Panc1 (cell line): ENCODE measurements around the gene RABEP2. TPM values are rescaled to one million over a fixed set of nuclear protein-coding genes. Genes with fewer than 3 reads are reported as not detected.

ENCODE experiments used
- ATAC-seq: fragments of 200-7000 bp; cut with Tn5 transposase; 2 replicates; pipeline ENCODE4 v1.9.1; 2020; ENCODE audit warnings: mild to moderate bottlenecking, moderate library complexity
- BruUV-seq: library from RNA; stranded (reverse); fragments of 400-500 nt; replicated peaks from 2 replicates; lab custom pipeline; 2021; lab: Mats Ljungman, UMichigan
- CTCF ChIA-PET: fragments of 300-600 bp; sonication (Branson Sonifier 250); formaldehyde crosslinking; loops from one replicate; lab custom pipeline; 2022; ENCODE audit warnings: antibody characterized with exemption; lab: Charles Lee
- POLR2A ChIA-PET: fragments of 300-600 bp; sonication (Branson Sonifier 250); formaldehyde crosslinking; loops from one replicate; lab custom pipeline; 2022; ENCODE audit warnings: antibody characterized with exemption; lab: Charles Lee
- DNase-seq: peaks from one replicate; pipeline ENCODE4 v3.0.0-alpha.2; 2010; ENCODE audit warnings: low read depth, low spot score
- H3K27ac ChIP-seq: 2 replicates; pipeline ENCODE4 v1.5.1; 2011; ENCODE audit warnings: mild to moderate bottlenecking, low read length, inconsistent platforms
- H3K27me3 ChIP-seq: fragments of 200-500 bp; sonication (Bioruptor generic); 2 replicates; pipeline ENCODE4 v1.6.0; 2014; ENCODE audit warnings: low read length, inconsistent platforms; ENCODE audit not compliant: control insufficient read depth, insufficient read depth
- H3K36me3 ChIP-seq: fragments of 200-500 bp; sonication (Bioruptor generic); 2 replicates; pipeline ENCODE4 v1.5.1; 2014; ENCODE audit warnings: inconsistent platforms, mild to moderate bottlenecking, low read length, moderate library complexity; ENCODE audit not compliant: control insufficient read depth, insufficient read depth
- H3K4me1 ChIP-seq: 2 replicates; pipeline ENCODE4 v1.5.1; 2011; ENCODE audit warnings: inconsistent platforms, mild to moderate bottlenecking, low read length, moderate library complexity; ENCODE audit not compliant: control insufficient read depth, insufficient read depth
- H3K4me3 ChIP-seq, 2 experiments: 2 replicates each; pipeline ENCODE4 v1.5.1; 2011 to 2012; ENCODE audit warnings: low read depth in 2 of 2, low read length in 2 of 2, mild to moderate bottlenecking in 2 of 2, inconsistent platforms in 1 of 2, moderate library complexity in 1 of 2
- H3K9me3 ChIP-seq: fragments of 200-500 bp; sonication (Bioruptor generic); 2 replicates; pipeline ENCODE4 v1.5.1; 2014; ENCODE audit warnings: low read depth, mild to moderate bottlenecking, inconsistent platforms, low read length, moderate library complexity; ENCODE audit not compliant: control insufficient read depth, insufficient read depth
- POLR2AphosphoS5 ChIP-seq: IDR thresholded peaks from 2 replicates; pipeline ENCODE4 v1.6.1; 2012; ENCODE audit warnings: mild to moderate bottlenecking, low read depth, low read length, moderate library complexity
- SIN3A ChIP-seq: IDR thresholded peaks from 2 replicates; pipeline ENCODE4 v1.6.1; 2012; ENCODE audit warnings: low read depth, mild to moderate bottlenecking, low read length, moderate library complexity, borderline replicate concordance; ENCODE audit not compliant: insufficient read depth
- TCF7L2 ChIP-seq: IDR thresholded peaks from 2 replicates; pipeline ENCODE4 v1.6.1; 2011; ENCODE audit warnings: mild to moderate bottlenecking, low read depth, low read length, inconsistent platforms
- in situ Hi-C: cut with HindIII; loops from 2 replicates; pipeline ENCODE4 v1.10.0; 2016; ENCODE audit warnings: low sequenced_read_pairs, low pct_unique_long_range_greater_than_20kb
- intact Hi-C: fragments of 100-400 bp; cut with micrococcal nuclease; formaldehyde crosslinking; loops from one replicate; pipeline ENCODE4 v1.10.0; 2022; ENCODE audit not compliant: unreplicated experiment
- total RNA-seq: library from RNA; stranded (reverse); gene quantifications from one replicate; pipeline ENCODE4 v1.2.1, GENCODE V29; 2021; ENCODE audit not compliant: unreplicated experiment
- TF ChIP-seq, protein P1 (sequence below), 2 experiments: IDR thresholded peaks; 2 replicates each; pipeline ENCODE4 v1.6.1; 2011 to 2012; ENCODE audit warnings: low read depth in 2 of 2, control low read depth in 1 of 2, low read length in 1 of 2, mild to moderate bottlenecking in 1 of 2, moderate library complexity in 1 of 2; ENCODE audit not compliant: insufficient read depth in 1 of 2
- TF ChIP-seq, protein P2 (sequence below): fragments of 450-650 bp; IDR thresholded peaks from 2 replicates; pipeline ENCODE4 v1.5.1; 2017; ENCODE audit warnings: mild to moderate bottlenecking

Gene RABEP2
- total RNA-seq, 1 experiment from 2014 or later = 24.8 TPM

DNA sequence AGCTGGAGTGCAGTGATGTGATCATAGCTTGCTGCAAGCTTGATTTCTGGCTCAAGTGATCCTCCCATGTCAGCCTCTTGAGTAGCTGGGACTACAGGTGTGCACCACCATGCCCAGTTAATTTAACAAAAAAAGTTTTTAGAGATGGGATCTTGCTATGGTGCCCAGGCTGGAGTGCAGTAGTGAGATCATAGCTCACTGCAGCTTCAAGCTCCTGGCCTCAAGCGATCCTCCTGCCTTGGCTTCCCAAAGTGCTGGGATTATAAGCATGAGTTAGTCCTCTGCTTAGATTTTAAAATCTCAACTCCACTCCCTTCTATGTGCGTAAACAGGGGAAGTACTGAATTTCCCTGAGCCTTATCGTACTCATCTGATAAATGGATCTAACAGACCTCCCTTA lies 6.3 kb downstream of the RABEP2 start:
- ChIA-PET POLR2A (interaction anchor here (0.6 kb wide), 1 partner anchor 73 kb away, joined by 3 read pairs; no protein-coding TSS in a partner anchor), CTCF (no interaction called here)
- in situ Hi-C loops (no loop called here), intact Hi-C loops (no loop called here)
- no peaks in the 10 kb centered on the region for H3K27me3 ChIP-seq
- no peaks in the 10 kb centered on the region for H3K9me3 ChIP-seq
- no peak for ATAC-seq
- H3K4me3 ChIP-seq = no peak overlapping the region
- no peaks in the 10 kb centered on the region for H3K4me1 ChIP-seq
- TF ChIP-seq, protein P1, sequence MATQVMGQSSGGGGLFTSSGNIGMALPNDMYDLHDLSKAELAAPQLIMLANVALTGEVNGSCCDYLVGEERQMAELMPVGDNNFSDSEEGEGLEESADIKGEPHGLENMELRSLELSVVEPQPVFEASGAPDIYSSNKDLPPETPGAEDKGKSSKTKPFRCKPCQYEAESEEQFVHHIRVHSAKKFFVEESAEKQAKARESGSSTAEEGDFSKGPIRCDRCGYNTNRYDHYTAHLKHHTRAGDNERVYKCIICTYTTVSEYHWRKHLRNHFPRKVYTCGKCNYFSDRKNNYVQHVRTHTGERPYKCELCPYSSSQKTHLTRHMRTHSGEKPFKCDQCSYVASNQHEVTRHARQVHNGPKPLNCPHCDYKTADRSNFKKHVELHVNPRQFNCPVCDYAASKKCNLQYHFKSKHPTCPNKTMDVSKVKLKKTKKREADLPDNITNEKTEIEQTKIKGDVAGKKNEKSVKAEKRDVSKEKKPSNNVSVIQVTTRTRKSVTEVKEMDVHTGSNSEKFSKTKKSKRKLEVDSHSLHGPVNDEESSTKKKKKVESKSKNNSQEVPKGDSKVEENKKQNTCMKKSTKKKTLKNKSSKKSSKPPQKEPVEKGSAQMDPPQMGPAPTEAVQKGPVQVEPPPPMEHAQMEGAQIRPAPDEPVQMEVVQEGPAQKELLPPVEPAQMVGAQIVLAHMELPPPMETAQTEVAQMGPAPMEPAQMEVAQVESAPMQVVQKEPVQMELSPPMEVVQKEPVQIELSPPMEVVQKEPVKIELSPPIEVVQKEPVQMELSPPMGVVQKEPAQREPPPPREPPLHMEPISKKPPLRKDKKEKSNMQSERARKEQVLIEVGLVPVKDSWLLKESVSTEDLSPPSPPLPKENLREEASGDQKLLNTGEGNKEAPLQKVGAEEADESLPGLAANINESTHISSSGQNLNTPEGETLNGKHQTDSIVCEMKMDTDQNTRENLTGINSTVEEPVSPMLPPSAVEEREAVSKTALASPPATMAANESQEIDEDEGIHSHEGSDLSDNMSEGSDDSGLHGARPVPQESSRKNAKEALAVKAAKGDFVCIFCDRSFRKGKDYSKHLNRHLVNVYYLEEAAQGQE (IDR thresholded peaks at IDR 0.05; ENCODE audit: insufficient read depth in 1 of 2, low read depth in 2 of 2, low read length in 1 of 2) = no peak
- TF ChIP-seq TCF7L2 (no peak), SIN3A (no peak), POLR2AphosphoS5 (no peak)
- TF ChIP-seq, protein P2, sequence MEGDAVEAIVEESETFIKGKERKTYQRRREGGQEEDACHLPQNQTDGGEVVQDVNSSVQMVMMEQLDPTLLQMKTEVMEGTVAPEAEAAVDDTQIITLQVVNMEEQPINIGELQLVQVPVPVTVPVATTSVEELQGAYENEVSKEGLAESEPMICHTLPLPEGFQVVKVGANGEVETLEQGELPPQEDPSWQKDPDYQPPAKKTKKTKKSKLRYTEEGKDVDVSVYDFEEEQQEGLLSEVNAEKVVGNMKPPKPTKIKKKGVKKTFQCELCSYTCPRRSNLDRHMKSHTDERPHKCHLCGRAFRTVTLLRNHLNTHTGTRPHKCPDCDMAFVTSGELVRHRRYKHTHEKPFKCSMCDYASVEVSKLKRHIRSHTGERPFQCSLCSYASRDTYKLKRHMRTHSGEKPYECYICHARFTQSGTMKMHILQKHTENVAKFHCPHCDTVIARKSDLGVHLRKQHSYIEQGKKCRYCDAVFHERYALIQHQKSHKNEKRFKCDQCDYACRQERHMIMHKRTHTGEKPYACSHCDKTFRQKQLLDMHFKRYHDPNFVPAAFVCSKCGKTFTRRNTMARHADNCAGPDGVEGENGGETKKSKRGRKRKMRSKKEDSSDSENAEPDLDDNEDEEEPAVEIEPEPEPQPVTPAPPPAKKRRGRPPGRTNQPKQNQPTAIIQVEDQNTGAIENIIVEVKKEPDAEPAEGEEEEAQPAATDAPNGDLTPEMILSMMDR = no peak
- BruUV-seq = no TSS peak
- no peak for DNase-seq
- H3K27ac ChIP-seq = no peak overlapping the region
- no peaks in the 10 kb centered on the region for H3K36me3 ChIP-seq

DNA sequence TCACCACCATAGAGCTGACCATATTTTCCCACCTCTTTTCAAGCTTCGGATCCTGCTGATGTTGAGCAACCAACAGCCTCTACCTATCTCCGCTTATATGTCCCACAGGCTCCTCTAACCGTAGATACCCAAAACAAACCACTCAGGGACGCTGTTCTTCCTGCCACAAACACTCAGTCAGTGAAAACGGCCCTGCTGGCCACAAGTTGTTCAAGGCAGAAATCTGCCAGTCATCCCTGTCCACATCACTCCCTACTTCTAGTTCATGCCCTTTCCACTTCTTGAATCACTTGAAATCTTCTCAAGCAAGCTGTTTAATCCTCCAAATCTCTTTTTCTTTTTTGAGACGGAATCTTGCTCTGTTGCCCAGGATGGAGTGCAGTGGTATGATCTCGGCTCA lies 7.9 kb downstream of the RABEP2 start:
- no peak for DNase-seq
- TSS peak; percentile 64 for BruUV-seq
- intact Hi-C loops = no loop called here

More for the DNA sequence above, 7.9 kb downstream of the RABEP2 start:
- Histone ChIP-seq H3K9me3 (no peaks in the 10 kb centered on the region), H3K4me3 (no peak overlapping the region), H3K27me3 (no peaks in the 10 kb centered on the region), H3K36me3 (no peaks in the 10 kb centered on the region), H3K27ac (no peak overlapping the region), H3K4me1 (no peaks in the 10 kb centered on the region)
- TF ChIP-seq SIN3A = no peak
- TF ChIP-seq, protein P1 (IDR thresholded peaks at IDR 0.05; ENCODE audit: insufficient read depth in 1 of 2, low read depth in 2 of 2, low read length in 1 of 2) = no peak
- no peak for TF ChIP-seq TCF7L2
- no peak for TF ChIP-seq POLR2AphosphoS5
- TF ChIP-seq, protein P2 = no peak
- no peak for ATAC-seq
- ChIA-PET CTCF (no interaction called here), POLR2A (interaction anchor here (0.5 to 0.7 kb wide), 3 partner anchors 10 to 106 kb away, joined by 8 to 12 read pairs (median 8); no protein-coding TSS in a partner anchor)
- in situ Hi-C loops = no loop called here
